GM19043 (cell line): ENCODE data around the gene DYRK3.
"Not testable (repeated sequence)": the region's sequence is repeated elsewhere in the genome, so short reads cannot be mapped to it uniquely, and the experiment has no call there.

Source experiments
- ATAC-seq: cut with Tn5 transposase; IDR thresholded peaks from one replicate; pipeline ENCODE4 v1.9.1; 2021; ENCODE audit warnings: low read depth; ENCODE audit not compliant: unreplicated experiment

Gene DYRK3

GRCh38 chr1:206635080-206635977 lies at the start of gene DYRK3:
DYRK3 (plus strand) TSS chr1:206635536; CDS start chr1:206635704, 168 bp downstream.
- peak; percentile 88 for ATAC-seq

DNA sequence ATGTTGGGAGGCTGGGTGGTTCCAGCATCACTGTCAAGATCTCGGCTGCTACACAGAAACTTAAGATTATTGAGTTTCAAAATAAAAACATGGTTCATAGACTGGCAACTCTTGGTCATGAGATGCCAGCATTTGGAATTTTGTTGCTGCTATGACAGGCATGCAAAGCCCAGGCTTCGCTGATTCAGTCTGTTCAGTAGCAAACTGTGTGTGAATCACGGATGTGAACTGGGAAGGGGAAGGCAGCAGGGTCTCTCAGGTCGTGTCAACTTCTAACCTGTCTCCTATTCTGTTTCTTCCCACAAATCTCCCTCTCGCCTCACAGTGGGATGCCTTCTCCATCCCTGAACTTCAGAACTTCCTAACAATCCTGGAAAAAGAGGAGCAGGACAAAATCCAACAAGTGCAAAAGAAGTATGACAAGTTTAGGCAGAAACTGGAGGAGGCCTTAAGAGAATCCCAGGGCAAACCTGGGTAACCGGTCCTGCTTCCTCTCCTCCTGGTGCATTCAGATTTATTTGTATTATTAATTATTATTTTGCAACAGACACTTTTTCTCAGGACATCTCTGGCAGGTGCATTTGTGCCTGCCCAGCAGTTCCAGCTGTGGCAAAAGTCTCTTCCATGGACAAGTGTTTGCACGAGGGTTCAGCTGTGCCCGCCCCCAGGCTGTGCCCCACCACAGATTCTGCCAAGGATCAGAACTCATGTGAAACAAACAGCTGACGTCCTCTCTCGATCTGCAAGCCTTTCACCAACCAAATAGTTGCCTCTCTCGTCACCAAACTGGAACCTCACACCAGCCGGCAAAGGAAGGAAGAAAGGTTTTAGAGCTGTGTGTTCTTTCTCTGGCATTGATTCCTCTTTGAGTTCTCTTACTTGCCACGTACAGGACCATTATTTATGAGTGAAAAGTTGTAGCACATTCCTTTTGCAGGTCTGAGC lies 48.6 kb upstream of the DYRK3 start:
- ATAC-seq: no peak

GRCh38 chr1:206587904-206588303 lies 47.4 kb upstream of the DYRK3 start:
- ATAC-seq: no peak

DNA sequence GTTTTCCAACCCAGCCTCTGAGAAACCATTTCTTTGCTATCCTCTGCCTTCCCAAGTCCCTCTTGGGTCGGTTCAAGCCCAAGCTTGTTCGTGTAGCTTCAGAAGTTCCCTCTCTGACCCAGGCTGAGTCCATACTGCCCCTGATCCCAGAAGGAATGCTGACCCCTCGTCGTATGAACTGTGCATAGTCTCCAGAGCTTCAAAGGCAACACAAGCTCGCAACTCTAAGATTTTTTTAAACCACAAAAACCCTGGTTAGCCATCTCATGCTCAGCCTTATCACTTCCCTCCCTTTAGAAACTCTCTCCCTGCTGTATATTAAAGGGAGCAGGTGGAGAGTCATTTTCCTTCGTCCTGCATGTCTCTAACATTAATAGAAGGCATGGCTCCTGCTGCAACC lies 46.8 kb upstream of the DYRK3 start:
- no peak for ATAC-seq

DNA sequence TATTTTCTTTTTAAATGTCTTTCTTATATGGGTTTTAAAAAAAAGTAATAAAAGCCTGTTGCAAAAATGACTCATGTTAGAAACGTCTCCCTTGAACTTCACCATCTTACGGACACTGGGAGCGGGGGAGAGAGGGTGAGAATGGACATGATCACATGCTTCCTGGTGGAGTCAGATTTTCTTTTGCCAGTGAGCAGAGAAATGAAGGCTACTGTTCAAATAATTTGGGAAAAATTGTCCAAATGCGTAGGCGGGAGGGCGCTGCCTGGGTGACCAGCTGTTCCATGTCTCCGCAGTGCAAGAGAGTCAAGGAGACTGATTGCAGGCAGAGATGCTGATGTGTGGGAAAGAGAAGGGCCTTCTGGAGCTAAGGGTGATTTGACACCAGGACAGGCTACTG lies 46.1 kb upstream of the DYRK3 start:
- ATAC-seq: no peak

- no peak for ATAC-seq
These were observed 45.1 kb upstream of the DYRK3 start for GRCh38 chr1:206590025-206590758.

DNA sequence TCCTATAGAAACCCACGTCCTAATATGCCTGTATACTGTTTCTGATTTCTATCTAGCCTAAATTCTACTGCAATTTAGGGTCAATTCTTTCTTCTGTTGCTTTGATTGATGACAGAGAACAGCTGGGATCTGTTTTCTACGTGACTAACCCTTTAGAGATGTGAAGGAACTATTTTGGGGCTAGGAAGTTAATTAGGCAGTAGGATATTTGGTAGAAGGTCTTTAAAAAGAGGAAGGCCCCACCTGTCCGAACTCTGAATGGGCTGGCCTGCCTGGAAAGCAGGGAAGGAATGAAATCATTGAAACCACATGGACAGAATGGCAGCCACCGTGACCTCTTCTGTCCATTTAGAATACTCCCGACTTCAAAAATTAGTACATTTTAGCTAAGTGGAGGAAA lies 44.1 kb upstream of the DYRK3 start:
- no peak for ATAC-seq

- ATAC-seq: no peak
These were observed 43.6 kb upstream of the DYRK3 start for GRCh38 chr1:206591696-206592095.

DNA sequence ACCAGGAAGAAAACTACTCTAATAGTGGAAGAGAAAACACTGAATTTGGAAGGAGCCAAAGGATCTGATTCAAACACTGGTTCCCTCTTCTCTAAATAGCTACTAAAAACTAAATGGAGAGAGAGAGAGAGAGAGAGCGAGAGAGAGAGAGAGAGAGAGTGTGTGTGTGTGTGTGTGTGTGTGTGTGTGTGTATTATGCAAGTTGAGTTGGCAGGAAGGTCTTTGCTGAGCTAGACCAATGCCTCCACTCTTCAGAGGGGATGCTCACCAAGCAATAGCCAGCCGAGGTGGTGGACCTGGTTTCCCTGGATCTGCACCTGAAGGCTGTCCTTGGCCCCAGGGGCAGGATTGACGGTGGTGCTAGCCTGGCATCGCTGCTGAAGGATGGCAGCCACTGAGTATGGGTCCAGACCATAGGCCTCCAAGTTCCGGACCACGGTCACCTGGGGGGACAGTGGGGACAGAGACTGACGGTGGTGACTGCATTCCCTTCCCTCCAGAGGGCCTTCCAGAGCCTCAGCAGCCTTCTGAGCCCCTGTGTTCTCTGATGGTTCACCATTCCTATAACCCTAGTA lies 41.9 kb upstream of the DYRK3 start:
- ATAC-seq: no peak

GRCh38 chr1:206595581-206596318 lies 39.6 kb upstream of the DYRK3 start:
- no peak for ATAC-seq

GRCh38 chr1:206596319-206596666 lies 39.0 kb upstream of the DYRK3 start:
- no peak for ATAC-seq

DNA sequence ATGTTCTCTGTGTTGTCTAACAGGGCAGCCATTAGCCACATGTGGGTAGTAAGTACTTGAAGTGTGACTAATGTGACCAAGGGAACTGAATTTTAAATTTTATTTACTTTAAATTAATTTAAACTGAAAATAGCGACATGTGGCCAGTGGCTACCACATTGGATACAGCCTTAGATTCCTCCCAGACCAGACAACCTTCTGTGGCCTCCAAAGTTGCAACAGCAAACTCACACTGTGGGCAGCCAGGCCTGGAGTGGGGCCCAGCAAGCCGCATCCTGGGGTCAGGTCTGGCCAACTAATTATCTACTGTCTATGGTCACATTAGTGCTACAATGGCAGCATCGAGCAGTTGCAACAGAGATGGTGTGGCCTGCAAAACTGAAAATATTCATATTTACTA lies 34.8 kb upstream of the DYRK3 start:
- ATAC-seq: no peak

DNA sequence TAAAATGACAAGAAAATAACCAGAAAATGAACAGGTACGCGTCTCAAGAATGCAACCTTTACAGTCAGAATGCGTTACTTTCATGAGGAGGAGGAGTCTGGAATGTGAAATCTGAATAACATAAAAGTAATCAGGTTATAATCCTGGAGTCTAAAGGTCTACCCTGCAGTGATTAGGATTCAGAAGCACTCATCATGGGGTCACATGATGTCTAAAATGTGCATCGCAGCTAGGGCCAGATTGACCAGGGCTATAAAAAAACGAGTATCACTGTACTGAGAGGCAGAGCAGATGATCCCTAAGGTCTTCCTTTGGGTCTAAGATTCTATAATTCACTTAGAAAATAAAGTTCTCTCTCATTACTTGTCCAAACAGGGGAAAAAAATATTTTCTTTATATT lies 30.5 kb upstream of the DYRK3 start:
- no peak for ATAC-seq

DNA sequence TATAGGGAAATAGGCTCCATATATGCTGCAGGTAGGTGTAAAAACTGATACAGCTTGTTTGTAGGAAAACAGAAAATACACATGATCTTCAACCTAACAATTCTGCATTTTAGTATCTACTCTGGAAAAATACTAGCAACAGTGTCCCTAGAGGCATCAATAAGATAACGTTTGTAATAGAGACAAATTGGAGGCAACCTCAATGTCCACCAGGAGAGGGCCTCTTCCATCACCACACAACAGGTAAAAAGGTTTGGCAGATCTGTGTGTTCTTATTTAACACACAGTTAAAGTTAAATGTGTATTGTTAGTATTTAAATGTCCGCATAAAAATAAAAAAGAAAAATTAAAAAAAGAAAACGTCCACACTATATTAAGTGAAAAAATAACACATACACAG lies 28.5 kb upstream of the DYRK3 start:
- no peak for ATAC-seq

DNA sequence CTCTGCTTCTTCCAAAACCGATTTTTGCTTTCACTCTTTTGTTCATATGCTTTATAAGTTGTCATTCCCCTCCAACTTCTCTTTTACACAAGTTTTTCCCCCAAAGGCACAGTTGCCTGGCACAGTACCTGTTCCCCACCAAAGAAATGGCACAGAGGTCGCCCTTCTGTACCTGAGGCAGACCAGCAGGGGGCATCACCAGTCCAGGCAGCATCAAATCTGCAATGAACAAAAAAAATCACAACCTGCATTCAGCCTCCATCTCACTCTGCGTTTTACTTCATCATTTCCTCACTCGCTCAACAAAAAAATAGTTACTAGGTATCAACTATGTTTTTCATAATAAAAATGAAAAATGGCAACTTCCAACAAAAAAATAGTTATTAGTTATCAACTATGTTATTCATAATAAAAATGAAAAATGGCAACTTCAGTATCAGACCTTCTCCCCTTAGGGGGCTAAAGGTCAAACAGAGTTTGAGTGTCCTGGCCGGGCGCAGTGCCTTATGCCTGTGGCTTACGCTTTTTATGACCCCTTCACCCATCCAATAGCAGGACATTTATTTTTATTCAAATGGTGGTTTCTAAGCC lies 27.1 kb upstream of the DYRK3 start:
- no peak for ATAC-seq

GRCh38 chr1:206609229-206609991 lies 25.9 kb upstream of the DYRK3 start:
- ATAC-seq: no peak

GRCh38 chr1:206612129-206612876 lies 23.0 kb upstream of the DYRK3 start, which contains the start of gene EIF2D:
EIF2D (minus strand) TSS chr1:206612465; CDS start chr1:206612342, 123 bp downstream.
- peak; percentile 91 for ATAC-seq

DNA sequence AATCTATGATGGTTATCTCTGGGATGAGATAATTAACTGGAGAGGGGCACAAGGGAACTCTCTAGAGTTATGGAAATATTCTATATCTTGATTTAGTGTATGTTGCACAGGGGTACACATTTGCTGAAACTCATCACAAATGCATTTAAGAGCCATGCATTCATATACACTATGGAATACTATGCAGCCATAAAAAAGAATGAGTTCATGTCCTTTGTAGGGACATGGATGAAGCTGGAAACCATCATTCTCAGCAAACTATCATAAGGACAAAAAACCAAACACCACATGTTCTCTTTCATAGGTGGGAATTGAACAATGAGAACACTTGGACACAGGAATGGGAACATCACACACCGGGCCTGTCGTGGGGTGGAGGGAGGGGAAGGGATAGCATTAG lies 8.9 kb upstream of the DYRK3 start:
- not testable (repeated sequence) for ATAC-seq
